Osteoblast (primary cell): ENCODE measurements around the gene SLC19A1. TPM values are rescaled to one million over a fixed set of nuclear protein-coding genes. Genes with fewer than 3 reads are reported as not detected.
A peak's percentile ranks its signal among the peaks of the same experiment; 100 is the strongest.

Experiments
- DNase-seq: peaks from one replicate; pipeline ENCODE4 v3.0.0; 2011; ENCODE audit warnings: low spot score, mixed read lengths; ENCODE audit not compliant: insufficient read length; ENCODE audit errors: missing footprints
- H2AFZ ChIP-seq: 2 replicates; pipeline ENCODE4 v1.6.0; 2011; ENCODE audit warnings: mild to moderate bottlenecking, low read length
- H3K27ac ChIP-seq: 2 replicates; pipeline ENCODE4 v1.5.1; 2011; ENCODE audit warnings: mild to moderate bottlenecking, low read depth, low read length, moderate library complexity
- H3K27me3 ChIP-seq: 2 replicates; pipeline ENCODE4 v1.6.0; 2012; ENCODE audit warnings: mild to moderate bottlenecking, control low read depth, inconsistent platforms, low read length, moderate library complexity; ENCODE audit not compliant: insufficient read depth
- H3K36me3 ChIP-seq: 2 replicates; pipeline ENCODE4 v1.5.1; 2011; ENCODE audit warnings: mild to moderate bottlenecking, low read length, control low read depth, moderate library complexity; ENCODE audit not compliant: insufficient read depth
- H3K4me1 ChIP-seq: 2 replicates; pipeline ENCODE4 v1.5.1; 2011; ENCODE audit warnings: mild to moderate bottlenecking, low read length, control low read depth, moderate library complexity; ENCODE audit not compliant: insufficient read depth
- H3K4me2 ChIP-seq: 2 replicates; pipeline ENCODE4 v1.6.0; 2011; ENCODE audit warnings: mild to moderate bottlenecking, low read length; ENCODE audit not compliant: insufficient read depth
- H3K4me3 ChIP-seq: fragments of 200-600 bp; sonication (generic); 3 replicates; pipeline ENCODE4 v1.5.1; 2012; ENCODE audit warnings: mild to moderate bottlenecking, low read length, inconsistent platforms; ENCODE audit not compliant: insufficient read depth
- H3K79me2 ChIP-seq: 2 replicates; pipeline ENCODE4 v1.6.0; 2012; ENCODE audit warnings: mild to moderate bottlenecking, low read length, control low read depth, inconsistent platforms; ENCODE audit not compliant: insufficient read depth
- H3K9me3 ChIP-seq: 2 replicates; pipeline ENCODE4 v1.5.1; 2011; ENCODE audit warnings: low read depth, low read length, control low read depth
- H4K20me1 ChIP-seq: 2 replicates; pipeline ENCODE4 v1.6.0; 2012; ENCODE audit warnings: mild to moderate bottlenecking, low read length, control low read depth; ENCODE audit not compliant: insufficient read depth
- total RNA-seq: library from RNA; depleted of rRNA; stranded (reverse); fragments of >200 nt; gene quantifications from 2 replicates; pipeline ENCODE4 v1.2.3, GENCODE V29; 2012
- TF ChIP-seq, protein P1 (sequence below): IDR thresholded peaks from 2 replicates; pipeline ENCODE4 v1.5.1; 2011; ENCODE audit warnings: mild to moderate bottlenecking, low read depth, low read length, moderate library complexity; ENCODE audit errors: extremely low read depth

Gene SLC19A1
- total RNA-seq, 1 donor: 2.9 TPM

GRCh38 chr21:45454926-45455673 lies 87.1 kb downstream of the SLC19A1 start:
- Histone ChIP-seq H3K79me2 (no peaks in the 10 kb centered on the region), H3K27me3 (peaks cover 5% of the 10 kb centered on the region), H3K36me3 (no peaks in the 10 kb centered on the region), H3K4me1 (peaks cover 20% of the 10 kb centered on the region), H3K4me3 (peak overlapping the region; percentile 52), H3K9me3 (no peaks in the 10 kb centered on the region), H4K20me1 (no peaks in the 10 kb centered on the region), H2AFZ (peak overlapping the region; percentile 67), H3K27ac (peak overlapping the region; percentile 33), H3K4me2 (peak overlapping the region; percentile 81)
- TF ChIP-seq, protein P1, sequence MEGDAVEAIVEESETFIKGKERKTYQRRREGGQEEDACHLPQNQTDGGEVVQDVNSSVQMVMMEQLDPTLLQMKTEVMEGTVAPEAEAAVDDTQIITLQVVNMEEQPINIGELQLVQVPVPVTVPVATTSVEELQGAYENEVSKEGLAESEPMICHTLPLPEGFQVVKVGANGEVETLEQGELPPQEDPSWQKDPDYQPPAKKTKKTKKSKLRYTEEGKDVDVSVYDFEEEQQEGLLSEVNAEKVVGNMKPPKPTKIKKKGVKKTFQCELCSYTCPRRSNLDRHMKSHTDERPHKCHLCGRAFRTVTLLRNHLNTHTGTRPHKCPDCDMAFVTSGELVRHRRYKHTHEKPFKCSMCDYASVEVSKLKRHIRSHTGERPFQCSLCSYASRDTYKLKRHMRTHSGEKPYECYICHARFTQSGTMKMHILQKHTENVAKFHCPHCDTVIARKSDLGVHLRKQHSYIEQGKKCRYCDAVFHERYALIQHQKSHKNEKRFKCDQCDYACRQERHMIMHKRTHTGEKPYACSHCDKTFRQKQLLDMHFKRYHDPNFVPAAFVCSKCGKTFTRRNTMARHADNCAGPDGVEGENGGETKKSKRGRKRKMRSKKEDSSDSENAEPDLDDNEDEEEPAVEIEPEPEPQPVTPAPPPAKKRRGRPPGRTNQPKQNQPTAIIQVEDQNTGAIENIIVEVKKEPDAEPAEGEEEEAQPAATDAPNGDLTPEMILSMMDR: no peak
- DNase-seq: peak; percentile 99

DNA sequence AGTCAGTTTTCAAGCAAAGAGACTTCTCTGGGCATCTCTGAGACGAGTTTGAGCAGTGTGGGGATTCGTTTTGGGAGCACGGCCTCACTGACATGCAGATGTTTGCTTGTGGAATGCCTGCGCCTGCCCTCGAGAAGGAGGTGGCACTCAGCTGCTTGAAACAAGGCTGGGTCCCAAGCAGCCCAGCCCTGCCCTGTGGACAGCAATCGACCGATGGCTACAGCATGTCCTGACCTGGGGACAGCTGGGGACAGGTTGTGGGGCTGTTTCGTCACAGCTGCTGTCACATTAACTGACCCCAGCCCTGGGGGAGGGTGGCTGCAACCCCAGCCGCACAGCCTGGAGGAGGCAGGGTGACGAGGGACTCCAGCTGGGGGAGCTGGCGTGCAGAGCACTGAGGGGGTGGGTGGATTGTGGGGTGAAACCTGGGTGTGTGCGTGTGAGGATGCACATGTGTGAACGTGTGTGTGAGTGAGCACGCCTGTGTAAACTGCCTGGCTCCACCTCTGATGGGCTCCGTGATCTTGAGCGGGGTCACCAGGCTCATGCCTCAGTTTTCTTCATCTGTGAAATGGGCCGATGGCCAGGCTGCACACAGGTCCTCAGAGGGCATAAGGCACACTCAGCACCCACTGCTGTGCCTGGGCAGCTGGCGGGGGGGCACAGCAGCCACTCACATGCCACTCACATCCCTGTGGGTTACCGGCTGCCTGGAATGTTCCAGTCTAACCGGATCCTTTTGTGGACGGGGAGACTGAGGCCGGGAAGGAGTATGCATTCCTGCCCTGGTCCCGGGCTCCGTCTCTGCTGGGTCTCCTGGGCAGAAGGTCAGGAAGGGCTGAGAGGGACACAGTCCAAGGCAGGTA lies 87.9 kb downstream of the SLC19A1 start:
- Histone ChIP-seq H3K27me3 (peaks cover 5% of the 10 kb centered on the region), H3K36me3 (no peaks in the 10 kb centered on the region), H3K4me2 (peak overlapping the region; percentile 81), H4K20me1 (no peaks in the 10 kb centered on the region), H2AFZ (no peak overlapping the region), H3K27ac (peak overlapping the region; percentile 33), H3K4me1 (peaks cover 17% of the 10 kb centered on the region), H3K4me3 (peak overlapping the region; percentile 52), H3K79me2 (no peaks in the 10 kb centered on the region), H3K9me3 (no peaks in the 10 kb centered on the region)
- DNase-seq: peak; percentile 84
- TF ChIP-seq, protein P1: no peak

DNA sequence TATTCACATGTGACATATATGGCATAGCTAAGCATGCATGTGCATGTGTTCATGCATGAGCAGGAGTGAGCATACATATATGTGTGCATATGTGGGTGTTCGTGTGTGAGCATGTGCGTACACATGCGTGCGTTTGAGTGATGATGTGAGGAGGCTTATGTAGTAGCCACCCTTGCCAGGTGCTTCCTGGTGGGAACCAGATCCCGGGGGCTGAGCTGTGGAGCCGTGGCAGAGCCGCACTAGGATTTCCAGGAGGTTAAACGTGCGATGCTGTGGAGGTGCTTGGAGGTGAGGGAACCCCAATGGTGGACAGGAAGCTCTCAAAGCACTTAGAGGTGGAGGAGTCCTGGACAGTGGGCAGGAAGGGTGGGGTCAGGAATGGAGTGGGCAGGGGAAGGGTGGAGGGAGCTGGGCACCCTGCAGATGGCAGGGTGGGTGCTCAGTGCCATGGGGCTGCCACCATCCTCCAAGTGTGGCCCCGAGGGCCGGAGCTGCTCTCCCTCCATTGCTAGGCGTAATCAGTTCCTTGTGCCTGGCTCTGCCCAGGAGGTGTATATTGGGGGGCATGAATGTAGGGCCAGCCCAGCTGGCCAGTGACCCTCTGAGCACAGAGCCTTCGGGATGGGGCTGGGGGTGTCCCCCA lies 88.8 kb downstream of the SLC19A1 start:
- H3K4me2 ChIP-seq: no peak overlapping the region
- peak; percentile 73 for DNase-seq
- no peak overlapping the region for H3K4me3 ChIP-seq
- H2AFZ ChIP-seq: no peak overlapping the region
- no peaks in the 10 kb centered on the region for H3K9me3 ChIP-seq
- peaks cover 17% of the 10 kb centered on the region for H3K4me1 ChIP-seq
- TF ChIP-seq, protein P1: no peak
- H3K79me2 ChIP-seq: no peaks in the 10 kb centered on the region
- H3K27me3 ChIP-seq: peaks cover 5% of the 10 kb centered on the region
- H3K27ac ChIP-seq: no peak overlapping the region
- H3K36me3 ChIP-seq: no peaks in the 10 kb centered on the region
- H4K20me1 ChIP-seq: no peaks in the 10 kb centered on the region
